OCI-LY3 (cell line): ENCODE measurements around the gene FAM3A.

Experiments
- CTCF ChIP-seq: fragments of 200-600, 300-600 bp; sonication (generic); IDR thresholded peaks from 2 replicates; pipeline ENCODE4 v1.5.1; 2014; ENCODE audit warnings: antibody characterized with exemption, low read length, low read depth
- EZH2phosphoT487 ChIP-seq: fragments of 200-600 bp; shearing (Covaris generic); IDR thresholded peaks from 2 replicates; pipeline ENCODE4 v1.6.1; 2018; ENCODE audit warnings: antibody characterized with exemption, mixed run types, low read depth

GRCh38 chrX:154490021-154490413 lies 26.0 kb downstream of the FAM3A start:
- TF ChIP-seq CTCF, result no peak
- TF ChIP-seq EZH2phosphoT487, result no peak
